Measurements from ENCODE around the gene MTCH1.

The MTCH1 gene, protein sequence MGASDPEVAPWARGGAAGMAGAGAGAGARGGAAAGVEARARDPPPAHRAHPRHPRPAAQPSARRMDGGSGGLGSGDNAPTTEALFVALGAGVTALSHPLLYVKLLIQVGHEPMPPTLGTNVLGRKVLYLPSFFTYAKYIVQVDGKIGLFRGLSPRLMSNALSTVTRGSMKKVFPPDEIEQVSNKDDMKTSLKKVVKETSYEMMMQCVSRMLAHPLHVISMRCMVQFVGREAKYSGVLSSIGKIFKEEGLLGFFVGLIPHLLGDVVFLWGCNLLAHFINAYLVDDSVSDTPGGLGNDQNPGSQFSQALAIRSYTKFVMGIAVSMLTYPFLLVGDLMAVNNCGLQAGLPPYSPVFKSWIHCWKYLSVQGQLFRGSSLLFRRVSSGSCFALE

DNA sequence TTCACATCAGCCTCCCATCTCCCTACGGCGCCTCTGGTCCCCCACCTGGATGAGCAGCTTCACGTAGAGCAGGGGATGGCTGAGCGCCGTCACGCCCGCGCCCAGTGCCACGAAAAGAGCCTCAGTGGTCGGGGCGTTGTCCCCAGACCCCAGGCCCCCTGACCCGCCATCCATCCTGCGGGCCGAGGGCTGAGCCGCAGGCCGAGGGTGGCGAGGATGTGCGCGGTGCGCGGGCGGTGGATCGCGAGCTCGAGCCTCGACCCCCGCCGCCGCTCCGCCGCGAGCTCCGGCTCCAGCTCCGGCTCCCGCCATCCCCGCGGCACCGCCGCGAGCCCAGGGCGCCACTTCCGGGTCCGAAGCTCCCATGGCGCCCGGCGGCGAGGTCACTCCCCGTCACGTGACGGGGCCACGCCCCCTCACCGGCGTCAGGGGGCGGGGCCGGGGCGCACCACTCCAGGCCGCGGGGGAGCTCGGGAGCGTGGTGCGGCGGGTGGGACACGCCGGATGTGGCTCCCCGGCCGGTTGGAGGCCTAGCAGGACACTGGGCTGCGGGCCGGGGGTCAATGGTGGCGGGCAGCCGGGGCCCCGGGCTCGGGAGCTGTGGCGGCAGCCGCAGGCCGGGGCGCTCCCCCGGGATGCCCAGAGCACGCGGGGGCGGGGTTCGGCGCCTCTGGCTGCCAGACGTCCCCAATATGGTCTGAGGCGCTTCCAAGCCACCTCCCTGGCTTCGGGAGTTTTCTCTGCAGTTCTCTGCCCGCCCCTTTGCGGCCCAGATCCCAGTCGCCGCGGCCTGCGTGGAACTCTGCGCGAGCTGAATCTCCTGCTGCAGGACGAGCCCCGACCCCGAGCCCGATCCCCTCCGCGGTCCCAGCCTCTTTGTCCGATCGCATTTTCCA, at the start of gene MTCH1:
TSS of gene MTCH1 (minus strand) at position 389 of the 896 bp plus-strand sequence. CDS start at position 366, 23 bp downstream.
- H3K27ac Mint-ChIP-seq: no peak within 1 kb of the TSS
- peaks cover 6% of the 10 kb centered on the region for H3K36me3 Mint-ChIP-seq
- ATAC-seq: peak; percentile 94
- peaks cover 25% of the 10 kb centered on the region for H3K4me1 Mint-ChIP-seq
- H3K27me3 Mint-ChIP-seq: no peaks in the 10 kb centered on the region
- H3K4me3 Mint-ChIP-seq: peak within 1 kb of the TSS; percentile 99
- H3K9me3 Mint-ChIP-seq: no peaks in the 10 kb centered on the region

DNA sequence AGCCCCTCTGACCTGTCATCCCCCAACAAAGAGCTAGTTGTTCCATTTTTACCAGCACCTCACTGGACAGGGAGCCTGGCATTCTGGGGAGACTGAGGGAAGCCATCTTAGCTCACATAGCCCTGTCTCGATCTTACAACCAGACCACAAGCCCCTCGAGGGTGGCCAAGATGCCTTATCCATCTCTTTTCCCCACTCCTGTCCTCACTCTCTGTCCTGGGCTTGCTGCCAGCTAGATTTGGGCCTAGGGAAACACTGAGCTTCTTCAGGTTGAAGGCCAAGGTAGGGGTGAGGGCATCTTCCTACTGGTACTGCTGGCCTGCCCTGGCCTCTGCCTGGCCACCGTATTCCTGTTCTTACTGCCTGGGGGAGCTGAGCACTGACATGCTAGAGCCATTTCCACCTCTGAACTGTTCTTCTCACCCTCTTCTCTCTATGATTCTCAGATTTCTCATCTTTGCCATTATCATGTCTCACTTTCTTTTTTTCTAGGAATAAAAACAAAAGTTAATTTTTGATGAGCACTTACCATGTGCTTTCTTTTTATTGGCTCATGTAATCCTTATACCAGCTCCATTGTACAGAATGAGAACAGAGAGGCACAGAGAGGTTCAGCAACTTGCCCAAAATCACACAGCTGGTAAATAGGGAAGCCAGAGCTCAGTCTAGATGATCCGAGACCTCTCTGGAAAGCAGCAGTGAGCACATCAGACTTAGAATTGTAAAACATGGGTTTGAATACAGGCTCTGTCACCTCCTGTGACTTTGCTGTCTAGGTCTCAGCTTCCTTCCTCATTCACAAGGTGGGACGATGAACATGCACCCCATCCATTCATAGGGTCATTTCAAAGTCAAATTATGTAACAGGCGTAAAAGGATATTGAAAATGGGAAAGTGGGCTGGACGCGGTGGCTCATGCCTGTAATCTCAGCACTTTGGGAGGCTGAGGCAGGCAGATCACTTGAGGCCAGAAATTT, 48.1 kb upstream of the MTCH1 start:
- ATAC-seq: no peak
- peaks cover 32% of the 10 kb centered on the region for H3K4me1 Mint-ChIP-seq
- no peaks in the 10 kb centered on the region for H3K27me3 Mint-ChIP-seq
- peaks cover 6% of the 10 kb centered on the region for H3K9me3 Mint-ChIP-seq
- H3K36me3 Mint-ChIP-seq: peaks cover 50% of the 10 kb centered on the region
- H3K4me3 Mint-ChIP-seq: no peak overlapping the region
- H3K27ac Mint-ChIP-seq: peak overlapping the region; percentile 88

DNA sequence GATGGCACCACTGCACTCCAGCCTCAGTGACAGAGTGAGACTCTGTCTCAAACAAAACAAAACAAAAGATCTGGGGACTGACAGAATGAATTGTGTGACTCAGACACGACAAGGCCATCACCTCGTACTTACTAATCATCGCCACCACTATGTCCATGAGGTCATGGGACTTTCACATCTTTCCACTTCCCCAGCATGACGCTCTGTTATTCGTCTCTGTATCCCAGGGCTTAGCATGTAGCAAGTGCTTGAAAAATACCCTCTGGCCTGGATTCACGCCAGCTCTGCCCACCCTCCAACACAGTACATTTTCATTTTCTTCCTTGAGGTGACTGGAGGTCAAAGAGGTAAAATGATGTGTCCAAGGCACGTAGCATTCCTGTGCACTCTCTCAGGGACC, 47.3 kb upstream of the MTCH1 start:
- no peaks in the 10 kb centered on the region for H3K27me3 Mint-ChIP-seq
- no peak overlapping the region for H3K4me3 Mint-ChIP-seq
- H3K36me3 Mint-ChIP-seq: peaks cover 58% of the 10 kb centered on the region
- ATAC-seq: peak; percentile 89
- peaks cover 6% of the 10 kb centered on the region for H3K9me3 Mint-ChIP-seq
- peak overlapping the region; percentile 88 for H3K27ac Mint-ChIP-seq
- H3K4me1 Mint-ChIP-seq: peaks cover 29% of the 10 kb centered on the region

DNA sequence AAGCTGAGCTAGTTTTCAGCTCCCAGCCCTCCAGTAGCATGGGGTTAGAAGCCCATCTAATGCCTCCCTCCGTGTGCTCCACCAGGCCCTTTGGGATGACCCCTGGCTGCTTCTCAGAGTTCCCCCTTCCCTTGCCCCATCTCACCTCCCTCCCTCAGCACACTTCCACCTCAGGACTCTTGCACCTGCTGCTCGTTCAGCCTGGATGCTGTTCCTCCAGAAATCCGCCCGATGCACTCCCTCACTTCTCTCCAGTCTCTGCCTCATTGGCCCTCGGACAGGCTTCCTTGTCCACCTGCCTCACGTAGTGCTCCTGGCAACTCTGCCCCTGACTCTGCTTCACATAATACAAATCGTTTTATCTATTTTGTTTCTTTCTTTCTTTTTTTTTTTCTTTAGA, 46.2 kb upstream of the MTCH1 start:
- Mint-ChIP-seq H3K27ac (peak overlapping the region; percentile 88), H3K27me3 (no peaks in the 10 kb centered on the region), H3K4me3 (no peak overlapping the region), H3K4me1 (peaks cover 29% of the 10 kb centered on the region), H3K36me3 (peaks cover 68% of the 10 kb centered on the region), H3K9me3 (peaks cover 6% of the 10 kb centered on the region)
- ATAC-seq: no peak

DNA sequence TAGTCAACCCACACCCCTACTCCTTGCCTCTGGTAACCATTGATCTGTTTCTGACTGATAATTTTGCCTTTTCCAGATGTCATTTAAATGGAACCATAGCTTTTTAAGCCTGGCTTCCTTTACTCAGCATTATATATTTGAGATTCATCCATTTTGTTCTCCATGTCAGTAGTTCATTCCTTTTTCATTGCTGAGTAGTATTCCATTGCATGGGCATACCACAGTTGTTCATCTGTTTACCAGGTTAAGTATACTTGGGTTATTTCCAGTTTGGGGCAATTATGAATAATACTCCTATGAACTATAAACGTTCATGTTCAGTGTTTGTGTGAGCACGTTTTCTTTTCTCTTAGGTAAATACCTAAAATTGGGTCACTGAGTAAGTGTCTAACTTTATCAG, 44.6 kb upstream of the MTCH1 start:
- peaks cover 6% of the 10 kb centered on the region for H3K9me3 Mint-ChIP-seq
- H3K4me3 Mint-ChIP-seq: no peak overlapping the region
- ATAC-seq: no peak
- no peaks in the 10 kb centered on the region for H3K27me3 Mint-ChIP-seq
- peaks cover 80% of the 10 kb centered on the region for H3K36me3 Mint-ChIP-seq
- peaks cover 29% of the 10 kb centered on the region for H3K4me1 Mint-ChIP-seq
- H3K27ac Mint-ChIP-seq: peak overlapping the region; percentile 37

DNA sequence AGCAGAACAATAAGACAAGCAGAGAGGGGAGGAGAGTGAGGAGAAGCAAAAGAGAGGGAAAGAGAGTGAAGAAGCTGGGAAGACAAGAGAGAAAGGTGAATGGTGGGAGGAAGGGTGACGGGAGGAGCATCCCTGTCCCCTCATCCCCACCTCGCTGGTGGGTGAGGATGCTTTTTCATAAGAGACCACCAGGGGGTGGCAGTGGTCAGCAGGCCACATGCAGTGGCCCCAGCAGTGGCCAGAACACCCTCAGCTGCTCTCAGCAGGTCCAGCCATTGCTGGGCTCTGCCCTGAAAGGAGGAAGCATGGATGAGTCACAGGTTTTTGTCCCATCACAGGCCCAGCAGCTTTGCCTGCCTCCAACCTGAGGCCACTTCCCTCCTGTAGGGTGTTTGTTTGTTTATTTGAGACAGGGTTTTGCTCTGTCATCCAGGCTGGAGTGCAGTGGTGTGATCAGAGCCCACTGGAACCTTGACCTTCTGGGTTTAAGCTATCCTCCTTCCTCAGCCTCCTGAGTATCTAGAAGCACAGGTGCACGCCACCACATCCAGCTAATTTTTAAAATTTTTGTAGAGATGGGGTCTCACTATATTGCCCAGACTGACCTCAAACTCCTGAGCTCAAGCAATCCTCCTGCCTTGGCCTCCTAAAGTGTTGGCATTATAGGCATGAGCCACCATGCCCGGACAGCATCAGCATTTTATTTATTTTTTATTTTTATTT, 43.4 kb upstream of the MTCH1 start:
- ATAC-seq: peak; percentile 64
- Mint-ChIP-seq H3K36me3 (peaks cover 86% of the 10 kb centered on the region), H3K4me1 (peaks cover 33% of the 10 kb centered on the region), H3K27me3 (no peaks in the 10 kb centered on the region), H3K9me3 (peaks cover 6% of the 10 kb centered on the region), H3K27ac (peak overlapping the region; percentile 20), H3K4me3 (no peak overlapping the region)

DNA sequence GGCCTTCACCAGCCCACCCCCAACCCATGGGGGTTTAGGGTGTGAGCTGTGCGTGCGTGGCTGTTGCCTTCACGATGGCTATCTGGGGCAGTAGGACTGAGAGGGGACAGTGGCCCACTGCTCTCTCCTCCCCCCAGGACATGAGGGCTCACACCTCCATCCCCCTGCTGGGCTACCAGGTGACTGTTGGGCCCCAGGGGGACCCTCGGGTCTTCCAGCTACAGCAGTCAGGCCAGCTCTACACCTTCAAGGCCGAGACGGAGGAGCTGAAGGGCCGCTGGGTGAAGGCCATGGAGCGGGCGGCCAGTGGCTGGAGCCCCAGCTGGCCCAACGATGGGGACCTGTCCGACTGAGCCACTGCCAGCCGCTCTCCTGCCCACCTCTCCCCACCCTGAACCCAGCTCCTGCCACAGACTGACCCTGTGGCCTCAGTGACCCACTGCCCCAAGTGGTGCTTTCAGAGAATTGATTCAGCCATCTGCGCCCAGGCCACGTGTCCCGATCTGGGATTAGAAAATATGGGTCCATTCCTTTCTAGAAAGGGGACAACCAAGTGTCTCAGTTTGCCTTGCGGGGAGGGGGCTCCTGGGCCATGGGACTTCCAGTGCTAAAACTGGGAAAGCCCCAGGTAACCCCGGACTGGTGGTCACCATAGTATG, 41.9 kb upstream of the MTCH1 start:
- Mint-ChIP-seq H3K27ac (peak overlapping the region; percentile 57), H3K36me3 (peaks cover 83% of the 10 kb centered on the region), H3K9me3 (peaks cover 6% of the 10 kb centered on the region), H3K4me3 (no peak overlapping the region), H3K4me1 (peaks cover 25% of the 10 kb centered on the region), H3K27me3 (no peaks in the 10 kb centered on the region)
- ATAC-seq: no peak

DNA sequence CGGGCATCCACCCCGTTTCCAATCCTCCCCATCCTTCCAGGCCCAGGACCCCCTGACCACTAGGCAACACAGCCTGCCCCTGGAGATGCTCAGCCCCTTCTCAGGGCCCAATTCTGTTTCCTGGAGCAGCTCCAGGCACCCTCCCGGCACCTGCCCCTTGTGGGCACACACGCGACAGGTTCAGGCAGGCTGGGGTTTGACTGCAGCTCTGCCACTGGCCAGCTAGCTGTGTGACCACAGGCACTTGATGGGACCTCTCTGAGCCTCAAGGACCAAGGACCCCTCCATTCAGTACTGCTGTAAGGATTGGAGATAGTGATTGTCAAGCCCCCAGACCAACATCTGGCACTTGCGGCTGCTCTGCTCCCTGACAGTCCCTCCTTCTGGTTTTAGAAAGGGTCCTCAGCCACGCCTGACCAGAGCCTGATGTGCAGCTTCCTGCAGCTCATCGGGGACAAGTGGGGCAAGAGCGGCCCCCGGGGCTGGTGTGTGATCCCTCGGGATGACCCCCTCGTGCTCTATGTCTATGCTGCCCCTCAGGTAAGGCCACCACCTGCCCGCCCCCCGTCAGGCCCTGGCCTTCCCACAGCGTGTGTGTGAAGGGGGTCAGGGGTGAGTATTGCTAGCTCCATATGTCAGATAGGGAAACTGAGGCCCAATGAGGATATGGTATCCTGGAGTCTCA, 41.2 kb upstream of the MTCH1 start:
- no peak for ATAC-seq
- Mint-ChIP-seq H3K27ac (no peak overlapping the region), H3K4me1 (peaks cover 28% of the 10 kb centered on the region), H3K36me3 (peaks cover 84% of the 10 kb centered on the region), H3K9me3 (peaks cover 6% of the 10 kb centered on the region), H3K27me3 (no peaks in the 10 kb centered on the region), H3K4me3 (no peak overlapping the region)

DNA sequence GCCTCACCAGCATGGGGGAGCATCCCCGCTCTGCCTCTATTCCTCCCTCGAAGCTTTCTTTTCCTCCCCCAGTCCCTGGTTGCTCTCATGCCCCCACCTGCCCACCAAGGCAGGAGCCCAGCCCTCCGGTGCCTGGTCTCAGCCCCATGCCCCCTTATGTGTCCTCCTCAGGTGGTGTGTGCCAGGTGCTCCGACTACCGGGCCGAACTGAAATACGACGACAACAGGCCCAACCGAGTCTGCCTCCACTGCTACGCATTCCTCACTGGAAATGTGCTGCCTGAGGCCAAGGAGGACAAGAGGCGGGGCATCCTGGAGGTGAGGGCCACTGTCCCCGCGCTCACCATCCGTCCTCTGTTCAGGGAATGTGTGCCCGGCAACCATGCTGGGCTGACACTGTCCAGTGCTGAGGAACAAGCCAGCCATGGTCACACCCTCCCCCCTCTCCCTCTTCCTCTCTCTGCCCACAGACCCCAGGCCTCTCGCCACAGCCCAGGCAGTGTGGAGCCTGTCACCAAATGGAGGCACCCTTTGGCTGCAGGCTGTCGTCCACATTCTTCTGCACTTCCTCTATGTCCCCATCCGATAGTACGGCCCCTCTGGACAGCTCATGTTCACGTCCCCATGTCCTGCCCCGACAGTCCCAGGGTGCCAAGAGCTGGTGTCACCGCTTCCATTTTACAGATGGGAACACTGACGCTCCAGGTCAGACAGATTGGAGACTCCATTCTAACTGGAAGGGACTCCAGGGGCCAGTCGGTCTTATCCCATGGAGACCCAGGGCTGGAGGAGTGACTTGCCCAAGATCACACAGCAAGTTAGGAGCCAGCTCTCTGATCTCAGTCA, 39.8 kb upstream of the MTCH1 start:
- H3K27me3 Mint-ChIP-seq: no peaks in the 10 kb centered on the region
- H3K36me3 Mint-ChIP-seq: peaks cover 90% of the 10 kb centered on the region
- peaks cover 6% of the 10 kb centered on the region for H3K9me3 Mint-ChIP-seq
- no peak for ATAC-seq
- peaks cover 26% of the 10 kb centered on the region for H3K4me1 Mint-ChIP-seq
- H3K27ac Mint-ChIP-seq: no peak overlapping the region
- H3K4me3 Mint-ChIP-seq: no peak overlapping the region

DNA sequence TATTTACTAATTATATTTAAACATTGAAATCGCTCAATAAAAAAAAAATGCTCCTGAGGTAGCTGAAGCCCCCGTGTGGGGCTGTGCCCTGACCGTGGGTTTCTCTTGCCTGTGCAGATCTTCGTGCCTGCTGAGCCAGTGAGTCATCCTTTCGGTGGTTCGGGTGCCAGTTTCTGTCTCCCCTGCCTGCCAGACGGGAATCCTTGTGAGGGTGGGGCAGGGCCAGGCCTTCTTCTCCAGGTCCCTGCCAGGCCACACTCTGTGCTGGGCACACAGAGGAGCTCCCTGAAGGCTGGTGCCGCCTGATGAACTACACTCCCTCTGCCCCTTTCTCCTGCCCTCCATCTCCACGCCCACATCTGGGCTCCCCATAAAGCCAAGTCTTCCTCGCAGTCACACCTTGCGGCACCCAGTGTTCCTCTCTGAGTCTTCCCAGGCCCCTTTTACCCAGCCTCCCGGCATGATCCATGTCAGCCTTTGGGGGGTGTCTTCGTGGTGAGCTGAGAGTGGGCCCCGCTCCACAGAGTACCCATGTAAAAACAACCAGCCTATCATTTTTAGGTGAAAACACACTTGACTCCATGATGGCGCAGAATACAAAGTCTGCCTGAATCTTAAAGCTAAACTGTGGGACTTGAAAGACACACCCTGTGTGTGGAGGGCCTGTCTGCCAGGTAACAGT, 38.8 kb upstream of the MTCH1 start:
- Mint-ChIP-seq H3K27me3 (no peaks in the 10 kb centered on the region), H3K4me3 (no peak overlapping the region), H3K4me1 (peaks cover 26% of the 10 kb centered on the region), H3K27ac (peak overlapping the region; percentile 42), H3K9me3 (no peaks in the 10 kb centered on the region), H3K36me3 (peaks cover 87% of the 10 kb centered on the region)
- ATAC-seq: no peak

DNA sequence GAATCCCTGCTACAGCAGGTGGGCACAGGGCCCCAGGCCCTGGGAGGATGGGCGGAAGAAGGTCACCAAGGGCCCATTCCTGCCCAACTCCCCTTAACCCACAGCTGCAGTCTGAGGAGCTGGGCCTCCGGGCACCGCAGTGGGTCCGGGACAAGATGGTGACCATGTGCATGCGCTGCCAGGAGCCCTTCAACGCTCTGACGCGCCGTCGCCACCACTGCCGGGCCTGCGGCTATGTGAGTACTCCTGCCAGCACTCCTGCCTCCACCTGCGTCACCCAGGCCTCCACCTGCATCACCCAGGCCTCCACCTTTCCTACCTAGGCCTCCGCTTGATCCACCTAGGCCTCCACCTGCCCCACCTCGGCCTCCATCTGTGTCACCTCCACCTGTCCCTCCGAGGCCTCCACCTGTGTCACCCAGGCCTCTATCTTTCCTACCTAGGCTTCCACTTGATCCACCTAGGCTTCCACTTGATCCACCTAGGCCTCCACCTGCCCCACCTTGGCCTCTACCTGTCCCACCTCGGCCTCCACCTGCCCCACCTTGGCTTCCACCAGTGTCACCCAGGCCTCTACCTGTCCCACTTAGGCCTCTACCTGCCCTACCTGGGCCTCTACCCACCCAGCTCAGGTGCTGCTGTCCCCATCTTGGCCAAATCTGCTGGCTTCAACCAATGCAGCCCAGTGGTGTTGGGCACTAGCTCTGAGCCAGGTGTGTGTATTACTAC, 36.3 kb upstream of the MTCH1 start:
- Mint-ChIP-seq H3K9me3 (no peaks in the 10 kb centered on the region), H3K27ac (peak overlapping the region; percentile 42), H3K36me3 (peaks cover 62% of the 10 kb centered on the region), H3K4me3 (no peak overlapping the region), H3K27me3 (no peaks in the 10 kb centered on the region), H3K4me1 (peaks cover 36% of the 10 kb centered on the region)
- ATAC-seq: no peak
